ENCODE measurements around the gene CCDC12. TPM values are rescaled to one million over a fixed set of nuclear protein-coding genes. Genes with fewer than 3 reads are reported as not detected.

CCDC12 gene
- total and polyA plus RNA-seq, 2 of the 13 experiments (the other 11 are each of a cell fraction or from before 2014, with no cell fraction given) = 30.1 to 49.5 TPM

DNA sequence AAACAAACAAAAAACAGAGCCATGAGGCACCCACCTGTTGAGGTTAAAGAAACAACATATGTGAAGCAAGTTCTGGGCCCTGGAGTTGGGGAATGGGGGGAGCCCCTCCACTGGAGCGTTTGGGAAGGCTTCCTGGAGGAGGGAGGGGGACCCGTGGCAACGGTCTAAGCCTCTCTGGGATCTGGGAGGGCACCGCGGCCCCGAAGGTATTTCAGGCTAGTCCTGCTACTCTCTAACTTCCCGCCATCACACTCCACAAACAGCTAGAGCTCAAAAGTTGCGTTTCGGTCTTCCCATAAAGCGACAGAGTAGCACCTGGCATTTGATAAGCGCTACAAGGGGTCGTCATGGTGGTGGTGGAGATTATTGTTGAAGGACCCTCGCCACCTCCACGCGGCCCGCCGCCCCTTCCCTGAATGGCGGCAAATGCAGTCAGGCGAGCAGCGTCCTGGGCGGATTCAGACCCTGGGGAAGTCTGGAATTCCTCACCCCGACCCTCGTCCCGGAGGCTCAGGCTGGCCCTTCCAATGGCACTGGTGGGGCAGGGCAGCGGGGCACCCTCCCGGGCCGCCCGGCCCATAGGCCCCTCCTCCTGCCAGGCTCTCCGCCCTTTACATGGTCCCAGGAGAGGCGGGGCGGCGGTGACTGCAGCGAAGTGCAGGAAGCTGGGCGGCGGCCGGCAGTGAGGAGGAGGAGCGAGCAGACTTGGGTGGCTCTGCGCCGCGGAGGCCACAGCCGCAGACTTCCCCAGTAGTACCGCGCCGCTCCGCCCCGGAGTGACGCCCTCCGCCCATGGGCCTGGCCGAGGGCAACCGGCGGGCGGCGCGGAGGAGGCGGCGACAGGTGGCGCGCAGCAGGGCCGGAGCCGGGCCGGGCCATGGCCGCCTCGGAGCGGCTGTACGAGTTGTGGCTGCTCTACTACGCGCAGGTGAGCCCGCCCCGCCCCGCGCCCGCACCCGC is 2.7 kb upstream of the CCDC12 start, which contains the start of gene NBEAL2 (continued):
- peak; percentile 76 for TF ChIP-seq ZFY (CRISPR knock-in tag; IDR thresholded peaks at IDR 0.05)
- TF ChIP-seq ZNF546 (CRISPR knock-in tag; conservative IDR thresholded peaks at IDR 0.05) = 0 out of 2 replicates have a peak, but pooled peaks have one; percentile 64
- no peak for TF ChIP-seq RBM39 (IDR thresholded peaks at IDR 0.05; ENCODE audit: low read depth, low read length, poor library complexity, severe bottlenecking)
- TF ChIP-seq, protein P1, sequence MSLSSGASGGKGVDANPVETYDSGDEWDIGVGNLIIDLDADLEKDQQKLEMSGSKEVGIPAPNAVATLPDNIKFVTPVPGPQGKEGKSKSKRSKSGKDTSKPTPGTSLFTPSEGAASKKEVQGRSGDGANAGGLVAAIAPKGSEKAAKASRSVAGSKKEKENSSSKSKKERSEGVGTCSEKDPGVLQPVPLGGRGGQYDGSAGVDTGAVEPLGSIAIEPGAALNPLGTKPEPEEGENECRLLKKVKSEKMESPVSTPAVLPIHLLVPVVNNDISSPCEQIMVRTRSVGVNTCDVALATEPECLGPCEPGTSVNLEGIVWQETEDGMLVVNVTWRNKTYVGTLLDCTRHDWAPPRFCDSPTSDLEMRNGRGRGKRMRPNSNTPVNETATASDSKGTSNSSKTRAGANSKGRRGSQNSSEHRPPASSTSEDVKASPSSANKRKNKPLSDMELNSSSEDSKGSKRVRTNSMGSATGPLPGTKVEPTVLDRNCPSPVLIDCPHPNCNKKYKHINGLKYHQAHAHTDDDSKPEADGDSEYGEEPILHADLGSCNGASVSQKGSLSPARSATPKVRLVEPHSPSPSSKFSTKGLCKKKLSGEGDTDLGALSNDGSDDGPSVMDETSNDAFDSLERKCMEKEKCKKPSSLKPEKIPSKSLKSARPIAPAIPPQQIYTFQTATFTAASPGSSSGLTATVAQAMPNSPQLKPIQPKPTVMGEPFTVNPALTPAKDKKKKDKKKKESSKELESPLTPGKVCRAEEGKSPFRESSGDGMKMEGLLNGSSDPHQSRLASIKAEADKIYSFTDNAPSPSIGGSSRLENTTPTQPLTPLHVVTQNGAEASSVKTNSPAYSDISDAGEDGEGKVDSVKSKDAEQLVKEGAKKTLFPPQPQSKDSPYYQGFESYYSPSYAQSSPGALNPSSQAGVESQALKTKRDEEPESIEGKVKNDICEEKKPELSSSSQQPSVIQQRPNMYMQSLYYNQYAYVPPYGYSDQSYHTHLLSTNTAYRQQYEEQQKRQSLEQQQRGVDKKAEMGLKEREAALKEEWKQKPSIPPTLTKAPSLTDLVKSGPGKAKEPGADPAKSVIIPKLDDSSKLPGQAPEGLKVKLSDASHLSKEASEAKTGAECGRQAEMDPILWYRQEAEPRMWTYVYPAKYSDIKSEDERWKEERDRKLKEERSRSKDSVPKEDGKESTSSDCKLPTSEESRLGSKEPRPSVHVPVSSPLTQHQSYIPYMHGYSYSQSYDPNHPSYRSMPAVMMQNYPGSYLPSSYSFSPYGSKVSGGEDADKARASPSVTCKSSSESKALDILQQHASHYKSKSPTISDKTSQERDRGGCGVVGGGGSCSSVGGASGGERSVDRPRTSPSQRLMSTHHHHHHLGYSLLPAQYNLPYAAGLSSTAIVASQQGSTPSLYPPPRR (CRISPR knock-in tag; IDR thresholded peaks at IDR 0.05; ENCODE audit: borderline replicate concordance) = peak; percentile 36; the same call in 1 of the 2 replicates
- peak; percentile 75; the same call in 1 of the 2 replicates for TF ChIP-seq ZMYM4 (CRISPR knock-in tag; IDR thresholded peaks at IDR 0.05)
- peak; percentile 71; the same call in 1 of the 2 replicates for TF ChIP-seq ZFP90 (CRISPR knock-in tag; IDR thresholded peaks at IDR 0.05; ENCODE audit: borderline replicate concordance)
- no peak for TF ChIP-seq AFF4 (CRISPR knock-in tag; IDR thresholded peaks at IDR 0.05)
- no peak for TF ChIP-seq ZNF33A (CRISPR knock-in tag; IDR thresholded peaks at IDR 0.05; ENCODE audit: borderline replicate concordance)
- no peak for TF ChIP-seq ZBTB21 (CRISPR knock-in tag; IDR thresholded peaks at IDR 0.05)
- no peak for TF ChIP-seq CENPBD1 (CRISPR knock-in tag; IDR thresholded peaks at IDR 0.05; ENCODE audit: borderline replicate concordance, low read depth)
- no peak for TF ChIP-seq SETDB1 (CRISPR knock-in tag; IDR thresholded peaks at IDR 0.05; ENCODE audit: borderline replicate concordance)
- TF ChIP-seq SNAPC4 (CRISPR knock-in tag; IDR thresholded peaks at IDR 0.05) = no peak
